ENCODE data around the gene ADCY9. TPM values are rescaled to one million over a fixed set of nuclear protein-coding genes. Genes with fewer than 3 reads are reported as not detected.

Gene ADCY9
- total RNA-seq, 2 donors from 2014 or later = 7.2 to 58.3 TPM

DNA sequence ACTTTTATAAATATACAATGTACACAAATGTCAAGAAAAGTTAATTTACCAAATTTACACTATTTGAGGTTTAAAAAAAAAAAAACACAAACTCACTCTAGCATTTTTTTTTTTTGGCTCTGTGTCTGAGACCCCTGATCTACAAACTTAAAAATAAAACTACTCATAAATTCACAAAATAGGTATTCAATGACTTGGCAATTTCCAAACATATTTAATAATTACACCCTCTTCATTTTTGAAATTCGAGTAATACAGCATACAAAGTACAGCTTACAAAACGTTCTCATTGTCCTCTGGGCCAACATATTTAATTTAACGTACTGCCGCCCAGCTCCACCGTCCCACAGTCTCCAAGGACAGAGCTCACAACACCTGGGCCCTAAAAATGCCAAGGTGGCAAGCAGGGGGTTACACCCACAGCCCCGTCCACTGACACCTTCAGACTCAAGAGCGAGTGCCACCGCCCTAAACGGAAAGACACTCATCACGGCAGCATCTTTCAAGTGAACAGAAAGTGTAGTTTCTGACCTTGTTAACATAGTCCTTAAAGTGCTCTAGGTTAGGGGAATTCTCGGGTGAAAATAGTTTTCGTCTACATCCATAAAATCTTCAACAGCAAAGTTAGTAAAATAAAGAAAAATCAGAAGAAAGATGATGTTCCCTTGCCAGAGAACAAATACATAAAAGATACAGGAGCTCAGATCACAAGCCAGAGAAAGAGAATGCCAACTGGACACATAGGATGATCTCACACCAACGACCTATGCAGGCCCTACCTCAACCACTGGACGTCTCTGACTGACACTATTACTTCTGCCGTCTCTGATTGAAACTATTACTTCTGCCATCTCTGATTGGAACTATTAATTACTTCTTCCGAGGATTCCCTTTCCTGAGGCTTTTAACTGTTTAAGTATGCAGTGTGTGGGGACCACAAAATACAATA lies 4.2 kb downstream of the ADCY9 start:
- Histone ChIP-seq H3K27ac (no peak overlapping the region), H3K9me3 (no peaks in the 10 kb centered on the region), H3K27me3 (replicated peaks; ENCODE audit: insufficient read depth) (no peaks in the 10 kb centered on the region), H3K4me3 (peak overlapping the region in 1 of 2 donors; percentile 5), H3K36me3 (no peaks in the 10 kb centered on the region), H3K4me1 (replicated peaks) (no peaks in the 10 kb centered on the region)
- no peak for TF ChIP-seq CTCF (IDR thresholded peaks at IDR 0.05)
- no peak for TF ChIP-seq POLR2AphosphoS5 (IDR thresholded peaks at IDR 0.05)
- TF ChIP-seq POLR2A (IDR thresholded peaks at IDR 0.05) = no peak
- no peak for DNase-seq (ENCODE audit: low spot score)
- 64% methylated on average over 16 of the region's 16 CpGs for WGBS
- intact Hi-C loops (cut with DNase I) = loop anchor here (5.0 to 10.0 kb wide), 2 partner anchors 67 to 130 kb away; no protein-coding TSS in a partner anchor

DNA sequence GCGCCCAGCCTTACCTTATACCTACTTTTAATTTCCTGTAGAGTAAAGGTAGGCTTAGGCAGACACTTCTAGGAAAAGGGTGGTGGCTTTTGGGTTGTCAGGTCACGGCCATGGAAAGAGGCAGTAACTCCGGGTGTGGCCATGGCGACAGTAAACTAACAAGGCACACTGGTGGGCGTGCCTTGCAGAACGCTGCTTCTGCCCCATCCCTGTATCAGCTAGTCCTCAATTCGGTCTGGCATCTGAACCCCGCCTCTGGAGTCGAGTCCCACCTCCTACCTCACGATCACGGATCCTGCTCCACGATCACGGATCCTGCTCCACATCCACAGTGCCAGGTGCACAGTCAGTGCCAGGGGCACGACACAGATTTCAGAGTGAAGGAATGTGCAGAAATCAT lies 5.6 kb downstream of the ADCY9 start:
- Histone ChIP-seq H3K27ac (no peak overlapping the region), H3K27me3 (replicated peaks; ENCODE audit: insufficient read depth) (no peaks in the 10 kb centered on the region), H3K9me3 (no peaks in the 10 kb centered on the region), H3K4me1 (replicated peaks) (no peaks in the 10 kb centered on the region), H3K36me3 (no peaks in the 10 kb centered on the region), H3K4me3 (no peak overlapping the region)
- DNase-seq (ENCODE audit: low spot score) = no peak
- 85% methylated on average over 14 of the region's 14 CpGs for WGBS
- TF ChIP-seq POLR2A (IDR thresholded peaks at IDR 0.05) = no peak
- no peak for TF ChIP-seq CTCF (IDR thresholded peaks at IDR 0.05)
- no peak for TF ChIP-seq POLR2AphosphoS5 (IDR thresholded peaks at IDR 0.05)
- intact Hi-C loops (cut with DNase I) = loop anchor here (5.0 to 10.0 kb wide), 2 partner anchors 66 to 128 kb away; no protein-coding TSS in a partner anchor

- Histone ChIP-seq H3K9me3 (no peaks in the 10 kb centered on the region), H3K27ac (no peak overlapping the region), H3K36me3 (no peaks in the 10 kb centered on the region), H3K27me3 (replicated peaks; ENCODE audit: insufficient read depth) (no peaks in the 10 kb centered on the region), H3K4me1 (replicated peaks) (no peaks in the 10 kb centered on the region), H3K4me3 (no peak overlapping the region)
- DNase-seq (ENCODE audit: low spot score) = no peak
- intact Hi-C loops (cut with DNase I) = loop anchor here (5.0 to 10.0 kb wide), 2 partner anchors 65 to 128 kb away; no protein-coding TSS in a partner anchor
- WGBS = 90% methylated on average over 13 of the region's 13 CpGs
- TF ChIP-seq POLR2AphosphoS5 (IDR thresholded peaks at IDR 0.05) (no peak), POLR2A (IDR thresholded peaks at IDR 0.05) (no peak), CTCF (IDR thresholded peaks at IDR 0.05) (no peak)
Measured at GRCh38 chr16:4110065-4110464, 6.2 kb downstream of the ADCY9 start.

GRCh38 chr16:4109250-4109736 lies 6.9 kb downstream of the ADCY9 start:
- Histone ChIP-seq H3K4me1 (replicated peaks) (no peaks in the 10 kb centered on the region), H3K9me3 (no peaks in the 10 kb centered on the region), H3K36me3 (no peaks in the 10 kb centered on the region), H3K27me3 (replicated peaks; ENCODE audit: insufficient read depth) (no peaks in the 10 kb centered on the region), H3K4me3 (no peak overlapping the region), H3K27ac (no peak overlapping the region)
- intact Hi-C loops (cut with DNase I) = no loop called here
- TF ChIP-seq POLR2AphosphoS5 (IDR thresholded peaks at IDR 0.05) = no peak
- TF ChIP-seq CTCF (IDR thresholded peaks at IDR 0.05) = no peak
- TF ChIP-seq POLR2A (IDR thresholded peaks at IDR 0.05) = no peak
- 82% methylated on average over 11 of the region's 11 CpGs for WGBS
- no peak for DNase-seq (ENCODE audit: low spot score)
